ENCODE results near the gene IGSF8.
"Not testable (repeated sequence)": the region's sequence is repeated elsewhere in the genome, so short reads cannot be mapped to it uniquely, and the experiment has no call there.

IGSF8 gene

GRCh38 chr1:160126342-160126741, 27.9 kb upstream of the IGSF8 start:
- not testable (repeated sequence) for DNase-seq

DNA sequence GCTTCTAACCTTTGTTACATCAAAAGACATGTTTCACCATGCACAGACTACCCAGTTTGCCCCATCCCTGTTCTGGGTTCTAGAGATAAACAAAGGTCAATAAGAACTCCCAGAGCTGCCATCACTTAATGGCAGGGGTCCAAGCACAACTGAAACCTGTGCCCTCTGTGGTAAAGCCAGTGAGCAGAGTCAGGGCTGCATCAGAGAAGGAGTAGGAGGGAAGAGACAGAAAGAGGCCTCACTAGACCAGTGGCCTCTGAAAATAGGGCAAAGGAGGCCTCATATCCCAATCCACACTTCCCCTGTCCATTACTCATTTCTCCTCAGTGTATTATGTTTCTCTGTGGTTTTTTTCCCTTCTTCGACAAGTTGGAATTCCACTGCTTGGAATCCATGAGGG, 27.3 kb upstream of the IGSF8 start:
- DNase-seq, result no peak

DNA sequence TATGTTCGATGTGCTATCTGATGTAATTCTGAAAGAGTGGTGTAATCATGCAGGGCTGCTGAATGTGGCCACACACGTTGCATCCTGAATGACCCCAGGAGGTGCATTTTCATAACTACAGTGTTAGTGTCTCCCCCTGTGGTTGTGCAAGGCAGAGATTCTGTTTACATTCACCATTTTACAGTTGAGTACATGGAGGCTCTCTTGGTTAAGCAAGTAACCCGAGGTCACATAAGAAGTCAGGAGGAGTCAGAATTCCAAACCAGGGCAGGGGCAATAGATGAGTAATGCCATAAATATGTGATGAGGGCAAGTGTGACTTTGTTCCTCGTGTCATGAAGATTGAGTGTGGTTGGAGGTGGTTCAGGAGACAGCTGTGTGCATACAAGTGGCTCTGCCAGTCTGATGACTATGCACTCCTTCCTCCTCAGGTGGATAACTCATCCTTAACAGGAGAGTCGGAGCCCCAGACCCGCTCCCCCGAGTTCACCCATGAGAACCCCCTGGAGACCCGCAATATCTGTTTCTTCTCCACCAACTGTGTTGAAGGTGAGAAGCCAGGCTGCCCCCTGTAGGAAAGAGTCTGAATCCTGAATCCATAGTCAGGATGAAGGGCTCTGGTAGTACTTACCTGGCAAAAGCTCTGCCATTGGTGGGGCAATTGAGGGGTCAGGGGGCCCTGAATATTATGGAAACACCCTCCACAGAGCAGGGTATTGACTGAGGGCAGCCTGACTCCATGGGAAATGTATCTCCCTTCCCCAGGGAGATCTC, 26.5 kb upstream of the IGSF8 start:
- no peak for DNase-seq

DNA sequence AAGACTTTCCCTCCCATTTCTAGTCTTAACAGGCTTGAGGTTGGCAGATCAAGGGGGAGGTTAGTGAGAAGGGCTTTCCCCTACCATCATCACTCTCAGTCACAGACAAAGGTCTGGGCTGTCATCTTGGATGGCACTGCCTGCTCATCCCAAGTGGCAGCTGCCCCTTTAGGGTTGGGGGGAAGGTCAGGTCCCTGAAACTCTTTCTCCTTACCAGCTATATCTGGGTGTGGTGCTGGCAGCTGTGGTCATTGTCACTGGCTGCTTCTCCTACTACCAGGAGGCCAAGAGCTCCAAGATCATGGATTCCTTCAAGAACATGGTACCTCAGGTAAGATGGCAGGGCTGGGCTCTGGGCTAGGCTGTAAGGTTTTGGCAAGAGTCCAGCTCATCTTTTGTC, 25.3 kb upstream of the IGSF8 start:
- DNase-seq, result no peak

- DNase-seq, result no peak
Observed at GRCh38 chr1:160122978-160123495, 24.6 kb upstream of the IGSF8 start.

DNA sequence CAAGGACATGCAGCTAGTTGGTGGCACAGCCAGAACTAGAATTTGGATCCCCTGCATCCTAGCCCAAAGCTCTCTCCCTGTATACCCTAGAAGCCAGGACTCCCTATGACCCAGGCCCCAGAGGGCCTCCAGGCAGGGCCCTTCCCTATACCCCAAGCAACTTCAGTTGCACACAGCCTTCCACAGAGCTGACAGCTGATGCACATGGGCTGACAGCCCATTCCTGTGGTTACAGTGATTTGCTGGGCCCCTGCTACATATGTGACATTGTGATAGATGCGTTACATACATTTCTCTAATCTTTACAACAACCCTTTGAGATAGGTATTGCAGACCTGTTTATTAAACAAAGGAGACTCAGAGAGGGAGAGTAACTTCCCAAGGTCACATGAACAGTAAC, 23.0 kb upstream of the IGSF8 start:
- DNase-seq, result no peak

GRCh38 chr1:160120797-160121196, 22.4 kb upstream of the IGSF8 start:
- DNase-seq, result no peak

DNA sequence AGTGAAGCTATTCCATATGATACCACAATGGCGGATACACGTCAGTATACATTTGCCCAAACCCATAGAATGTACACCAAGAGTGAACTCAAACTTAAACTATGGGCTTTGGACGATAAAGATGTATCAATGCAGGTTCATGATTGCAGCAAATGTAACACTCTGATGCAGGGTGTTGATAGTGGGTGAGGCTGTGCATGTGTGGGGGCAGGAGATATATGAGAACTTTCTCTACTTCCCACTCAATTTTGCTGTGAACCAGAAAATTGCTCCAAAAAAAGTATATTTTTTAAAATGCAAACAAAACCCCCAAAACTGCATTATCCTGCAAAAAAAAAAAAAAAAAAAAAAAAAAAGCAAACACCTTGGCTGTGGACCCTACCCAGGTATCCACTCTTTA, 20.5 kb upstream of the IGSF8 start:
- no peak for DNase-seq

- DNase-seq, result no peak
Observed at GRCh38 chr1:160117709-160118183, 19.3 kb upstream of the IGSF8 start.

- DNase-seq, result no peak
Observed at GRCh38 chr1:160117300-160117699, 18.9 kb upstream of the IGSF8 start.

- DNase-seq, result no peak
Observed at GRCh38 chr1:160116283-160117147, 18.1 kb upstream of the IGSF8 start.

GRCh38 chr1:160115545-160116282, 17.3 kb upstream of the IGSF8 start, which contains the start of gene ATP1A2:
TSS of gene ATP1A2 (plus strand) at chr1:160115759. CDS start at chr1:160115862, 103 bp downstream.
- no peak for DNase-seq

DNA sequence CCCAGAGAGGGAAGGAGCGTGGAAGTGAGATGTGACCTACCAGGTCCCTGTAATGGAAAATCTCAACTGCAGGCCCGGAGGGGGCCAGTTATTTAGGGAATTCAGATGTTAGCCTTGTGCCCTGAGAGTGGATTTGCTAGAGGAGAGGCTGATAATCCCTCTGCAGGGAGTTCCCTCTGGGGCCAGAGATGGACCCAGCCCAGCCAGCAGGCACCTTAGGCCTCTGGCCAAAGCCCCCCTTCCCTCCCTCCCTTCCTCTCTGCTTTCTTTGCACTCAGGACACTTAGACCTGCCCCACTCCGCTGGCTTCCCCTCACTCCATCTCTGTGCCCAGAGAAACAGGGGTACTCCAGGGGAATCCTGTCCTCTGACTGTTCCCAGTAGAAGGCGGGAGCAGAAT, 15.7 kb upstream of the IGSF8 start:
- no peak for DNase-seq

DNA sequence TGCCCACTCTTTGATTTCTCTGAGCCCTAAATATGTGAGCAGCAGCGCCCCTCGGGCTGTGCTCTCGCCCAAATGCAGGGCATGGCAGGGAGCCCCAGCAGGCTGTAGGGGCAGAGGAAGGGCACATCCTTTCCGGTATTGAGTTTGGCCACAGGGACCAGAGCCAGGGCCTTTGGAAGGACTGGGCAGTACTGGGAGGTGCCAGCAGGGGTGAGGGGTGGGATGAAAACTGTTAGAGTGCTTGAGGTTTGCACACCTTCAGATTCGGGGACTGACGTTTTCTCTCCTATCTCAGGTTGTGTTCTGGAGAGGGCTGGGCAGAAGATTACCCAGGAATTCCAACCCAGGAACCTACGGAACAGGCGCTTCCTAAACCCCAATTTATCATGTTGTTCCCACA, 15.0 kb upstream of the IGSF8 start:
- no peak for DNase-seq

GRCh38 chr1:160112357-160112756, 13.9 kb upstream of the IGSF8 start:
- DNase-seq, result no peak

GRCh38 chr1:160111462-160111861, 13.0 kb upstream of the IGSF8 start:
- not testable (repeated sequence) for DNase-seq

GRCh38 chr1:160109686-160110085, 11.3 kb upstream of the IGSF8 start:
- DNase-seq, result no peak

GRCh38 chr1:160108888-160109662, 10.7 kb upstream of the IGSF8 start:
- DNase-seq, result peak; percentile 26 to 48

DNA sequence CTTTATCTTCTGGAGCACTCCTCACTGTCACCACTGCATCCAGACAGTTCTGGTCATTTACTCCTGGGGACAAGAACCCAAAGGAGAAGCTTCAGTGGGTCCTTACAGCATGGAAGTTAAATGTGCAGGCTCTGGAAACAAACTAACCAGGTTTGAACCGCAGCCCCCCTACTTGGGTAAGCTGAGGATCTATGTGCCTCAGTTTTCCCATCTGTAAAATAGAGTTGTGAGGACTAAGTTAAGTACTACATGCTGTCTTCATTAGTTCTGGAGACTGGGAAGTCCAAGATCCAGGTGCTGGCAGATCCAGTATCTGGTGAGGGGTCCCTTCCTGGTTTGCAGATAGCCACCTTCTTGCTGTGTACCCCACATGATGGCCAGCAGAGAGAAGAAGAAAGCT, 9.1 kb upstream of the IGSF8 start:
- DNase-seq, result no peak

- DNase-seq, result no peak
Observed at GRCh38 chr1:160105155-160105554, 6.7 kb upstream of the IGSF8 start.

- DNase-seq, result no peak
Observed at GRCh38 chr1:160104486-160104885, 6.1 kb upstream of the IGSF8 start.

Measured in stimulated activated CD4-positive, alpha-beta T cell treated with anti-CD3 and anti-CD28 coated beads, Interleukin-2, amount 100 ng/mL, for 24 hours (primary cell).